HG03342 (cell line): ENCODE results near the gene CCDC136.

Source experiments
- ATAC-seq: cut with Tn5 transposase; IDR thresholded peaks from one replicate; pipeline ENCODE4 v1.9.1; 2021; ENCODE audit warnings: mild to moderate bottlenecking, moderate library complexity; ENCODE audit not compliant: unreplicated experiment

CCDC136 gene

GRCh38 chr7:128831178-128831993, 39.6 kb downstream of the CCDC136 start:
- ATAC-seq, result no peak

- ATAC-seq, result no peak
These were observed 40.5 kb downstream of the CCDC136 start for GRCh38 chr7:128831994-128832879.

GRCh38 chr7:128832880-128833147, 41.0 kb downstream of the CCDC136 start:
- ATAC-seq, result no peak

- ATAC-seq, result no peak
These were observed 41.6 kb downstream of the CCDC136 start for GRCh38 chr7:128833148-128833945.

- ATAC-seq, result no peak
These were observed 42.2 kb downstream of the CCDC136 start for GRCh38 chr7:128833946-128834325.

GRCh38 chr7:128835231-128835751, 43.5 kb downstream of the CCDC136 start:
- ATAC-seq, result no peak

GRCh38 chr7:128835790-128836641, 44.2 kb downstream of the CCDC136 start:
- ATAC-seq, result no peak

- no peak for ATAC-seq
These were observed 45.1 kb downstream of the CCDC136 start for GRCh38 chr7:128836729-128837348.

GRCh38 chr7:128837521-128837921, 45.8 kb downstream of the CCDC136 start:
- ATAC-seq, result no peak

GRCh38 chr7:128838109-128838779, 46.5 kb downstream of the CCDC136 start:
- ATAC-seq, result no peak

- ATAC-seq, result no peak
These were observed 47.4 kb downstream of the CCDC136 start for GRCh38 chr7:128838981-128839731.

- ATAC-seq, result no peak
These were observed 48.0 kb downstream of the CCDC136 start for GRCh38 chr7:128839751-128840177.

- ATAC-seq, result no peak
These were observed 48.8 kb downstream of the CCDC136 start for GRCh38 chr7:128840326-128841170.

- ATAC-seq, result no peak
These were observed 49.5 kb downstream of the CCDC136 start for GRCh38 chr7:128841171-128841690.

- ATAC-seq, result no peak
These were observed 50.3 kb downstream of the CCDC136 start for GRCh38 chr7:128841921-128842673.
